ENCODE measurements around the gene HDAC6. TPM values are rescaled to one million over a fixed set of nuclear protein-coding genes. Genes with fewer than 3 reads are reported as not detected.
"Not testable (repeated sequence)": the region's sequence is repeated elsewhere in the genome, so short reads cannot be mapped to it uniquely, and the experiment has no call there.

Gene HDAC6
- total RNA-seq, 1 experiment from 2014 or later: 49.4 TPM

DNA sequence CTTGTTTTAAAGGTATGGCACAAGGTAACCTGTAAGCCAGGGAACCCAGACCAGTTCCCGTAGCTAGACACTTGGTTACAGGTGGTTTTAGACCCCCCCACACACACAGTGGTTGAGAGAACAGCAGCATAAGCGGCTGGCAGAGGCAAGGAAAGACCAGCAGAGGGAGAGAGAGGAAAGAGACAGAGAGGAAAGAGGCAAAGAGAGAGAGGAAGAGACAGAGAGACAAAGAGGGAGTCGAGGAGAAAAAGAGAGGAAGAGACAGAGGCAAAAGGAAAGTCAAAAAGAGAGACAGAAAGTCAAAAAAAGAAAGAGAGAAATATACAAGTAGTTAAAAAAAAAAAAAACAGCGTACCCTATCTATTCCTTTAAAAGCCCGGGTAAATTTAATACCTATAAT is 53.0 kb downstream of the HDAC6 start:
- DNase-seq (ENCODE audit: low spot score): peak; percentile 15
- H3K9me3 ChIP-seq (ENCODE audit: low read depth, low read length, poor library complexity, severe bottlenecking): no peaks in the 10 kb centered on the region
- BruUV-seq (replicated peaks): no TSS peak
- H3K36me3 ChIP-seq (ENCODE audit: insufficient read depth, low read length, poor library complexity, severe bottlenecking): no peaks in the 10 kb centered on the region
- no peak overlapping the region for H3K4me3 ChIP-seq (ENCODE audit: low read depth, low read length, poor library complexity, severe bottlenecking)
- ChIA-PET POLR2A (ENCODE audit: low non-redundant PET) (no interaction called here), CTCF (no interaction called here)
- no peak overlapping the region for H3K27ac ChIP-seq (ENCODE audit: low read depth, low read length, poor library complexity, severe bottlenecking)
- no peak for TF ChIP-seq EZH2 (IDR thresholded peaks at IDR 0.05; ENCODE audit: borderline replicate concordance, low read depth, low read length, poor library complexity, severe bottlenecking)
- peak; percentile 44; the same call in 1 of the 2 replicates for TF ChIP-seq CTCF (conservative IDR thresholded peaks at IDR 0.05; ENCODE audit: low read depth, low read length)
- intact Hi-C loops (cut with micrococcal nuclease; ENCODE audit: unreplicated experiment): no loop called here
- no peaks in the 10 kb centered on the region for H3K27me3 ChIP-seq (replicated peaks; ENCODE audit: insufficient read depth, low read depth, low read length, poor library complexity)
- no peaks in the 10 kb centered on the region for H3K4me1 ChIP-seq (ENCODE audit: insufficient read depth, low read length, poor library complexity, severe bottlenecking)

GRCh38 chrX:48864210-48864609 is 62.3 kb downstream of the HDAC6 start:
- no peak overlapping the region for H3K4me3 ChIP-seq (ENCODE audit: low read depth, low read length, poor library complexity, severe bottlenecking)
- TF ChIP-seq EZH2 (IDR thresholded peaks at IDR 0.05; ENCODE audit: borderline replicate concordance, low read depth, low read length, poor library complexity, severe bottlenecking) (no peak), CTCF (conservative IDR thresholded peaks at IDR 0.05; ENCODE audit: low read depth, low read length) (no peak)
- no TSS peak for BruUV-seq (replicated peaks)
- no peaks in the 10 kb centered on the region for H3K36me3 ChIP-seq (ENCODE audit: insufficient read depth, low read length, poor library complexity, severe bottlenecking)
- no peaks in the 10 kb centered on the region for H3K4me1 ChIP-seq (ENCODE audit: insufficient read depth, low read length, poor library complexity, severe bottlenecking)
- H3K27me3 ChIP-seq (replicated peaks; ENCODE audit: insufficient read depth, low read depth, low read length, poor library complexity): no peaks in the 10 kb centered on the region
- no peak overlapping the region for H3K27ac ChIP-seq (ENCODE audit: low read depth, low read length, poor library complexity, severe bottlenecking)
- no peak for DNase-seq (ENCODE audit: low spot score)
- POLR2A ChIA-PET (ENCODE audit: low non-redundant PET): no interaction called here
- intact Hi-C loops (cut with micrococcal nuclease; ENCODE audit: unreplicated experiment): no loop called here
- CTCF ChIA-PET: interaction anchor here (0.7 kb wide), 1 partner anchor 63 kb away, joined by 3 read pairs; no protein-coding TSS in a partner anchor
- H3K9me3 ChIP-seq (ENCODE audit: low read depth, low read length, poor library complexity, severe bottlenecking): no peaks in the 10 kb centered on the region

DNA sequence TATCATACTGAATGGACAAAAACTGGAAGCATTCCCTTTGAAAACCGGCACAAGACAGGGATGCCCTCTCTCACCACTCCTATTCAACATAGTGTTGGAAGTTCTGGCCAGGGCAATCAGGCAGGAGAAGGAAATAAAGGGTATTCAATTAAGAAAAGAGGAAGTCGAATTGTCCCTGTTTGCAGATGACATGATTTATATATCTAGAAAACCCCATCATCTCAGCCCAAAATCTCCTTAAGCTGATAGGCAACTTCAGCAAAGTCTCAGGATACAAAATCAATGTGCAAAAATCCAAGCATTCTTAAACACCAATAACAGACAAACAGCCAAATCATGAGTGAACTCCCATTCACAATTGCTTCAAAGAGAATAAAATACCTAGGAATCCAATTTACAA is 70.2 kb downstream of the HDAC6 start:
- H3K4me1 ChIP-seq (ENCODE audit: insufficient read depth, low read length, poor library complexity, severe bottlenecking); DNase-seq (ENCODE audit: low spot score); intact Hi-C loops (cut with micrococcal nuclease; ENCODE audit: unreplicated experiment); POLR2A ChIA-PET (ENCODE audit: low non-redundant PET); H3K27me3 ChIP-seq (replicated peaks; ENCODE audit: insufficient read depth, low read depth, low read length, poor library complexity); H3K27ac ChIP-seq (ENCODE audit: low read depth, low read length, poor library complexity, severe bottlenecking); H3K9me3 ChIP-seq (ENCODE audit: low read depth, low read length, poor library complexity, severe bottlenecking); BruUV-seq (replicated peaks); CTCF ChIA-PET; H3K36me3 ChIP-seq (ENCODE audit: insufficient read depth, low read length, poor library complexity, severe bottlenecking); H3K4me3 ChIP-seq (ENCODE audit: low read depth, low read length, poor library complexity, severe bottlenecking): not testable (repeated sequence)

Other genes with a start within 250 kb of the HDAC6 start
- gene RBM3, start 227.6 kb upstream of the HDAC6 start, total RNA-seq (2021): 259 and 260 TPM in 2 replicates
- 48.1 and 58.7 TPM in 2 replicates for gene WDR13, start 204.6 kb upstream of the HDAC6 start, total RNA-seq (2021)
- gene WAS, start 118.3 kb upstream of the HDAC6 start, total RNA-seq (2021): 0.90 and 1.1 TPM in 2 replicates
- gene SUV39H1, start 105.3 kb upstream of the HDAC6 start, total RNA-seq (2021): 29.4 and 29.9 TPM in 2 replicates
- gene GLOD5, start 40.3 kb upstream of the HDAC6 start, total RNA-seq (2021): not detected in 2 replicates
- not detected in 2 replicates for gene GATA1, start 15.5 kb upstream of the HDAC6 start, total RNA-seq (2021)
- gene ERAS, start 24.4 kb downstream of the HDAC6 start, total RNA-seq (2021): not detected in 2 replicates
- gene PCSK1N, start 33.5 kb downstream of the HDAC6 start, total RNA-seq (2021): 16.9 and 17.6 TPM in 2 replicates
- gene TIMM17B, start 95.7 kb downstream of the HDAC6 start, total RNA-seq (2021): 60.8 and 72.4 TPM in 2 replicates
- gene PQBP1, start 95.9 kb downstream of the HDAC6 start, total RNA-seq (2021): 113 and 133 TPM in 2 replicates
- 21.7 and 30.4 TPM in 2 replicates for gene SLC35A2, start 109.6 kb downstream of the HDAC6 start, total RNA-seq (2021)
- 14.9 and 19.9 TPM in 2 replicates for gene PIM2, start 117.0 kb downstream of the HDAC6 start, total RNA-seq (2021)
- 58.0 and 67.5 TPM in 2 replicates for gene OTUD5, start 155.5 kb downstream of the HDAC6 start, total RNA-seq (2021)
- 3.6 and 4.3 TPM in 2 replicates for gene KCND1, start 169.8 kb downstream of the HDAC6 start, total RNA-seq (2021)
- 64.0 and 65.6 TPM in 2 replicates for gene GRIPAP1, start 200.2 kb downstream of the HDAC6 start, total RNA-seq (2021)
- gene TFE3, start 241.3 kb downstream of the HDAC6 start, total RNA-seq (2021): 49.5 and 56.8 TPM in 2 replicates

All from A673 (cell line).